Endothelial cell (in vitro differentiated cells): ENCODE measurements around the gene ZDHHC13. TPM values are rescaled to one million over a fixed set of nuclear protein-coding genes. Genes with fewer than 3 reads are reported as not detected.
A peak's percentile ranks its signal among the peaks of the same experiment; 100 is the strongest.

Experiments used
- DNase-seq: peaks from one replicate; pipeline ENCODE4 v3.0.0; 2021; ENCODE audit warnings: low spot score
- H3K27ac Mint-ChIP-seq: one replicate; pipeline ENCODE4 v1.8.0; 2021; ENCODE audit warnings: mixed read lengths, inconsistent platforms; ENCODE audit not compliant: unreplicated experiment
- H3K27me3 Mint-ChIP-seq: one replicate; pipeline ENCODE4 v1.8.0; 2021; ENCODE audit warnings: mild to moderate bottlenecking, moderate library complexity, mixed read lengths, inconsistent platforms; ENCODE audit not compliant: unreplicated experiment
- H3K36me3 Mint-ChIP-seq: one replicate; pipeline ENCODE4 v1.8.0; 2021; ENCODE audit warnings: mild to moderate bottlenecking, low read depth, mixed read lengths, inconsistent platforms; ENCODE audit not compliant: unreplicated experiment
- H3K4me1 Mint-ChIP-seq: one replicate; pipeline ENCODE4 v1.8.0; 2021; ENCODE audit warnings: mild to moderate bottlenecking, mixed read lengths, inconsistent platforms; ENCODE audit not compliant: unreplicated experiment
- H3K4me3 Mint-ChIP-seq: one replicate; pipeline ENCODE4 v1.8.0; 2021; ENCODE audit warnings: mild to moderate bottlenecking, mixed read lengths, inconsistent platforms; ENCODE audit not compliant: unreplicated experiment
- H3K9me3 Mint-ChIP-seq: one replicate; pipeline ENCODE4 v1.8.0; 2021; ENCODE audit warnings: mixed read lengths, inconsistent platforms; ENCODE audit not compliant: unreplicated experiment
- total RNA-seq: library from RNA; stranded (reverse); fragmentation: NEBNext Ultra II Directional; extraction: Animal tissue kit (Norgen Biotek cat#: 25700); gene quantifications from one replicate; pipeline ENCODE4 v1.2.1, GENCODE V29; 2021; ENCODE audit not compliant: unreplicated experiment
- TF ChIP-seq, protein P1 (sequence below): fragments of 200-600 bp; sonication (generic); IDR thresholded peaks from one replicate; pipeline ENCODE4 v1.5.0; 2021; ENCODE audit warnings: antibody characterized with exemption; ENCODE audit not compliant: unreplicated experiment

The ZDHHC13 gene
- total RNA-seq, 1 donor from 2014 or later: 18.2 TPM

DNA sequence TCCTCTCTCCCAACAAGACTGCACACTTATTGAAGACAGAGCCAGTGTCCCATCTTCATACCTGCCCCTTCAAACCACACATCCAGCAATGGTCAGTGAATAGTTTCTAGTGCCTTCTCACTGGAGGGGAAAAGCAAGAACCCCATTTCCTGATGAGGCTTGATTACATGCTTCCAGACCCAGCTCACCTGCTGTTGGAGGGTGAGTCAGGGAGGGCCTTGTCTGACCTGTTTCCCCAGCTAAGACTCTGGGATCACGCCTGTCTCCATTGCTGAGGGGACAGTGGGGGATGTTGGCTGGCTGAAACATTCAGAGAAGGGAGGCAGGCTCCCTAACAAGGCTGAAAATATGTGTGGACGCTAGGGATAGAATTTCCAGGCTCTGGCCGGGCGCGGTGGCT, 27.5 kb upstream of the ZDHHC13 start:
- no peak for DNase-seq
- TF ChIP-seq, protein P1, sequence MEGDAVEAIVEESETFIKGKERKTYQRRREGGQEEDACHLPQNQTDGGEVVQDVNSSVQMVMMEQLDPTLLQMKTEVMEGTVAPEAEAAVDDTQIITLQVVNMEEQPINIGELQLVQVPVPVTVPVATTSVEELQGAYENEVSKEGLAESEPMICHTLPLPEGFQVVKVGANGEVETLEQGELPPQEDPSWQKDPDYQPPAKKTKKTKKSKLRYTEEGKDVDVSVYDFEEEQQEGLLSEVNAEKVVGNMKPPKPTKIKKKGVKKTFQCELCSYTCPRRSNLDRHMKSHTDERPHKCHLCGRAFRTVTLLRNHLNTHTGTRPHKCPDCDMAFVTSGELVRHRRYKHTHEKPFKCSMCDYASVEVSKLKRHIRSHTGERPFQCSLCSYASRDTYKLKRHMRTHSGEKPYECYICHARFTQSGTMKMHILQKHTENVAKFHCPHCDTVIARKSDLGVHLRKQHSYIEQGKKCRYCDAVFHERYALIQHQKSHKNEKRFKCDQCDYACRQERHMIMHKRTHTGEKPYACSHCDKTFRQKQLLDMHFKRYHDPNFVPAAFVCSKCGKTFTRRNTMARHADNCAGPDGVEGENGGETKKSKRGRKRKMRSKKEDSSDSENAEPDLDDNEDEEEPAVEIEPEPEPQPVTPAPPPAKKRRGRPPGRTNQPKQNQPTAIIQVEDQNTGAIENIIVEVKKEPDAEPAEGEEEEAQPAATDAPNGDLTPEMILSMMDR: no peak
- H3K27ac Mint-ChIP-seq: no peak overlapping the region
- no peaks in the 10 kb centered on the region for H3K9me3 Mint-ChIP-seq
- H3K27me3 Mint-ChIP-seq: peaks cover 2% of the 10 kb centered on the region
- no peak overlapping the region for H3K4me3 Mint-ChIP-seq
- no peaks in the 10 kb centered on the region for H3K36me3 Mint-ChIP-seq
- peaks cover 20% of the 10 kb centered on the region for H3K4me1 Mint-ChIP-seq

DNA sequence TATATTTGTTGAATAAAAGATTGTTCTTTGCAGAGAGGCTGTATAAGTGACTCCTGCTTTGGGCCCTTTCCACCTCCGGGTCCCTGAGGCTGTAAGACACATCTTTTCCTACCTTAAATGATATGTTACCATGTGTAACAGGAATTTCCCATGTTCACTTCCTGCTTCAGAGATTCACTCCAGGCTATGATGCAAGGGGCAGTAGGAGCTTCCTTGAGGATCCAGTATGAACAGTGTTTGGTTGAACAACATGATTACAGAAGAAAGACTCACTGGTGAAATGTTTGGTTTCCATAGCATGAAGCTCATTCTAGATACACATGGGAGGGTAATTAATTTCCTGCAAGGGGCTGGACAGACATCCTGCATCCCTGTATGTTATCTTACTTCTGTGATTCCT, 25.6 kb upstream of the ZDHHC13 start:
- peak overlapping the region; percentile 84 for H3K27ac Mint-ChIP-seq
- H3K4me3 Mint-ChIP-seq: no peak overlapping the region
- no peak for DNase-seq
- H3K9me3 Mint-ChIP-seq: no peaks in the 10 kb centered on the region
- H3K4me1 Mint-ChIP-seq: peaks cover 20% of the 10 kb centered on the region
- TF ChIP-seq, protein P1: no peak
- H3K27me3 Mint-ChIP-seq: no peaks in the 10 kb centered on the region
- H3K36me3 Mint-ChIP-seq: no peaks in the 10 kb centered on the region

GRCh38 chr11:19092342-19092741, 24.6 kb upstream of the ZDHHC13 start:
- Mint-ChIP-seq H3K4me3 (no peak overlapping the region), H3K27me3 (no peaks in the 10 kb centered on the region), H3K27ac (no peak overlapping the region), H3K36me3 (no peaks in the 10 kb centered on the region), H3K9me3 (no peaks in the 10 kb centered on the region), H3K4me1 (peaks cover 20% of the 10 kb centered on the region)
- no peak for DNase-seq
- TF ChIP-seq, protein P1: no peak

GRCh38 chr11:19092850-19093249, 24.1 kb upstream of the ZDHHC13 start:
- no peaks in the 10 kb centered on the region for H3K9me3 Mint-ChIP-seq

GRCh38 chr11:19093976-19094375, 23.0 kb upstream of the ZDHHC13 start:
- no peaks in the 10 kb centered on the region for H3K27me3 Mint-ChIP-seq
- TF ChIP-seq, protein P1: no peak
- H3K4me1 Mint-ChIP-seq: peaks cover 16% of the 10 kb centered on the region
- DNase-seq: no peak
- H3K27ac Mint-ChIP-seq: no peak overlapping the region
- no peaks in the 10 kb centered on the region for H3K9me3 Mint-ChIP-seq
- H3K36me3 Mint-ChIP-seq: no peaks in the 10 kb centered on the region
- no peak overlapping the region for H3K4me3 Mint-ChIP-seq

More at GRCh38 chr11:19092850-19093249, 24.1 kb upstream of the ZDHHC13 start:
- no peak overlapping the region for H3K4me3 Mint-ChIP-seq
- peaks cover 19% of the 10 kb centered on the region for H3K4me1 Mint-ChIP-seq
- H3K36me3 Mint-ChIP-seq: no peaks in the 10 kb centered on the region
- TF ChIP-seq, protein P1: no peak
- H3K27ac Mint-ChIP-seq: no peak overlapping the region
- DNase-seq: no peak
- no peaks in the 10 kb centered on the region for H3K27me3 Mint-ChIP-seq
